OCI-LY7 (cell line): ENCODE measurements around the gene MOB3A. TPM values are rescaled to one million over a fixed set of nuclear protein-coding genes. Genes with fewer than 3 reads are reported as not detected.

Experiments used
- BruUV-seq: library from RNA; stranded (reverse); fragments of 400-500 nt; replicated peaks from 2 replicates; lab custom pipeline; 2021; lab: Mats Ljungman, UMichigan
- CTCF ChIA-PET: fragments of 300-600 bp; sonication (Branson Sonifier 250); formaldehyde crosslinking; loops from one replicate; lab custom pipeline; 2022; ENCODE audit warnings: antibody characterized with exemption; ENCODE audit not compliant: unreplicated experiment; lab: Charles Lee
- POLR2A ChIA-PET: fragments of 300-600 bp; sonication (Branson Sonifier 250); formaldehyde crosslinking; loops from one replicate; lab custom pipeline; 2022; ENCODE audit warnings: antibody characterized with exemption; lab: Charles Lee
- DNase-seq: peaks from one replicate; pipeline ENCODE4 v3.0.0-alpha.2; 2015; ENCODE audit warnings: low spot score
- H2AFZ ChIP-seq: fragments of 200-600 bp; sonication (generic), shearing (Covaris generic); 2 replicates; pipeline ENCODE4 v1.6.1; 2014; ENCODE audit warnings: mild to moderate bottlenecking, antibody characterized with exemption, low read length, moderate library complexity
- H3K27ac ChIP-seq: fragments of 200-600 bp; sonication (generic); 2 replicates; pipeline ENCODE4 v1.5.1; 2014; ENCODE audit warnings: mixed run types, low read depth, mild to moderate bottlenecking, moderate library complexity, low read length, inconsistent platforms; ENCODE audit not compliant: poor library complexity, severe bottlenecking
- H3K36me3 ChIP-seq: fragments of 200-600 bp; sonication (generic); 2 replicates; pipeline ENCODE4 v1.6.1; 2014; ENCODE audit warnings: mild to moderate bottlenecking, antibody characterized with exemption, low read length, moderate library complexity, mixed read lengths; ENCODE audit not compliant: insufficient read depth
- H3K4me1 ChIP-seq: fragments of 200-600 bp; sonication (generic); 2 replicates; pipeline ENCODE4 v1.5.1; 2014; ENCODE audit warnings: mild to moderate bottlenecking, low read length; ENCODE audit not compliant: insufficient read depth, poor library complexity, severe bottlenecking
- H3K4me2 ChIP-seq: fragments of 200-600 bp; sonication (generic); 2 replicates; pipeline ENCODE4 v1.6.1; 2014; ENCODE audit warnings: mild to moderate bottlenecking, low read length
- H3K4me3 ChIP-seq: fragments of 200-600 bp; sonication (generic); 2 replicates; pipeline ENCODE4 v1.5.1; 2014; ENCODE audit warnings: mild to moderate bottlenecking, low read depth, low read length; ENCODE audit not compliant: poor library complexity, severe bottlenecking
- H3K79me2 ChIP-seq: fragments of 200-600 bp; sonication (generic); 2 replicates; pipeline ENCODE4 v1.6.1; 2016; ENCODE audit warnings: low read depth, mild to moderate bottlenecking, low read length, moderate library complexity, mixed read lengths; ENCODE audit not compliant: insufficient read depth
- H3K9me2 ChIP-seq: fragments of 200-600 bp; sonication (generic); 2 replicates; pipeline ENCODE4 v1.6.1; 2016; ENCODE audit warnings: mild to moderate bottlenecking, low read length, mixed read lengths; ENCODE audit not compliant: insufficient read depth
- H3K9me3 ChIP-seq: fragments of 200-600 bp; sonication (generic); 2 replicates; pipeline ENCODE4 v1.6.1; 2014; ENCODE audit warnings: mild to moderate bottlenecking, mixed run types, low read length, mixed read lengths
- H4K20me1 ChIP-seq: fragments of 200-600 bp; sonication (generic); 2 replicates; pipeline ENCODE4 v1.6.1; 2014; ENCODE audit warnings: mild to moderate bottlenecking, antibody characterized with exemption, low read length, moderate library complexity, mixed read lengths; ENCODE audit not compliant: insufficient read depth
- EZH2phosphoT487 ChIP-seq: fragments of 200-600 bp; sonication (generic); IDR thresholded peaks from 2 replicates; pipeline ENCODE4 v1.6.1; 2018; ENCODE audit warnings: low read depth, borderline replicate concordance, mild to moderate bottlenecking, mixed run types, antibody characterized with exemption, low read length, moderate library complexity, mixed read lengths
- intact Hi-C: fragments of 100-400 bp; cut with micrococcal nuclease; formaldehyde crosslinking; loops from one replicate; pipeline ENCODE4 v1.10.0; 2022; ENCODE audit not compliant: unreplicated experiment
- total RNA-seq, 2 experiments: library from RNA; depleted of rRNA in 1 of 2; stranded (reverse); fragments of >200 nt in 1 of 2; shearing (Covaris generic) in 1 of 2; gene quantifications; 2 replicates each; pipeline ENCODE4 v1.2.3, GENCODE V29; 2014 to 2022
- TF ChIP-seq, protein P1 (sequence below): fragments of 200-600 bp; sonication (generic); conservative IDR thresholded peaks from 2 replicates; pipeline ENCODE4 v1.5.1; 2014; ENCODE audit warnings: mild to moderate bottlenecking, antibody characterized with exemption, low read length, moderate library complexity, mixed read lengths

The MOB3A gene
- total RNA-seq, 2 experiments from 2014 or later, result 54.6 to 111 TPM

DNA sequence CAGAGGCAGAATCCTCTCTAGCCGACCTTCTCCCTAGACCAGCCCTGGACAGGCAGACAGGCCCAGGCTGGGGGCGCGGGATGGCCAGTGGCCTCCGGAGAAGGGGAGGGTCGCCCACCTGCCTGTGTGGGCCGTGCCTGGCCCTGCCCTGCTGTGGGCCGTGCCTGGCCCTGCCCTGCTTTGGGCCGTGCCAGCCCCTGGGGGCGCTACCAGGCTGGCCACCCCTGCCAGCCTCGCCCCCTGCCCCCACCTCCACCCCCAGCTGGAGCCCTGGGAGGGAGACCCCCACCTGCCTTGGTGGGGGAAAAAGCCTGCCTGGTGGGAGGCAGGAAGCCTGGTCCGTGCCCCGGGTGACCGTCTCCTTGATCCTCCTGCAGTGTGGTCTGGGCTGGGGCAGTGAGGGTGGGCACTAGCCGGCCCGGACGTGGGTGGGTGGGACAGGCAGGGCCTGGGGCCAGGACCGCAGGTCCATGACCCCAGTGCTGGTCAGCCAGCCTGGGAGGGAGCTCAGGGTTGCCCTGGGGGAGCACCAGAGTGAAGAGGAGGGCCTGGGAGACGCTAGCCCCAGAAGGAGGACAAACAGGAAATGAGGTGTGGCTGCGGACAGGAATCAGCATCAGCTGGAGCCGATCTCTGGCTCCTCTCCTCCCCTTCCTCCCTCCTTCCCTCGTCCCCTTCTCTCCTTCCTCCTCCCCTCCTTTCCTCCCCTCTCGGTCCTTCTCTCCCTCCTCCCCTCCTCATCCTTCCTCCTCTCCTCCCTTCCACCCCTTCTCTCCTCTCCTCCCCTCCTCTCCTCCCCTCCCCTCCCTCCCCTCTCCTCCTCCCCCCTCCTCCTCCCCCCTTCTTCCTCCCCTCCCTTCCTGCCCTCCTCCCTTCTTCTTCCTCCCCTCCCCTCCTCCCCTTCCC lies 39.9 kb downstream of the MOB3A start:
- Histone ChIP-seq H3K9me3 (no peaks in the 10 kb centered on the region), H3K4me3 (peak overlapping the region; percentile 32), H3K4me1 (peaks cover 78% of the 10 kb centered on the region), H3K4me2 (peak overlapping the region; percentile 61), H3K79me2 (no peaks in the 10 kb centered on the region; the same call in 1 of the 2 replicates), H3K9me2 (no peaks in the 10 kb centered on the region), H3K36me3 (no peaks in the 10 kb centered on the region), H4K20me1 (no peaks in the 10 kb centered on the region), H3K27ac (peak overlapping the region; percentile 71), H2AFZ (peak overlapping the region; percentile 45; the same call in 1 of the 2 replicates)
- BruUV-seq, result no TSS peak
- ChIA-PET POLR2A (no interaction called here), CTCF (interaction anchor here (0.6 kb wide), 1 partner anchor 31 kb away, joined by 3 read pairs; no protein-coding TSS in a partner anchor)
- TF ChIP-seq, protein P1, sequence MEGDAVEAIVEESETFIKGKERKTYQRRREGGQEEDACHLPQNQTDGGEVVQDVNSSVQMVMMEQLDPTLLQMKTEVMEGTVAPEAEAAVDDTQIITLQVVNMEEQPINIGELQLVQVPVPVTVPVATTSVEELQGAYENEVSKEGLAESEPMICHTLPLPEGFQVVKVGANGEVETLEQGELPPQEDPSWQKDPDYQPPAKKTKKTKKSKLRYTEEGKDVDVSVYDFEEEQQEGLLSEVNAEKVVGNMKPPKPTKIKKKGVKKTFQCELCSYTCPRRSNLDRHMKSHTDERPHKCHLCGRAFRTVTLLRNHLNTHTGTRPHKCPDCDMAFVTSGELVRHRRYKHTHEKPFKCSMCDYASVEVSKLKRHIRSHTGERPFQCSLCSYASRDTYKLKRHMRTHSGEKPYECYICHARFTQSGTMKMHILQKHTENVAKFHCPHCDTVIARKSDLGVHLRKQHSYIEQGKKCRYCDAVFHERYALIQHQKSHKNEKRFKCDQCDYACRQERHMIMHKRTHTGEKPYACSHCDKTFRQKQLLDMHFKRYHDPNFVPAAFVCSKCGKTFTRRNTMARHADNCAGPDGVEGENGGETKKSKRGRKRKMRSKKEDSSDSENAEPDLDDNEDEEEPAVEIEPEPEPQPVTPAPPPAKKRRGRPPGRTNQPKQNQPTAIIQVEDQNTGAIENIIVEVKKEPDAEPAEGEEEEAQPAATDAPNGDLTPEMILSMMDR, result 0 out of 2 replicates have a peak, but pooled peaks have one; percentile 25
- TF ChIP-seq EZH2phosphoT487, result no peak
- peak; percentile 57 for DNase-seq
- intact Hi-C loops, result no loop called here

DNA sequence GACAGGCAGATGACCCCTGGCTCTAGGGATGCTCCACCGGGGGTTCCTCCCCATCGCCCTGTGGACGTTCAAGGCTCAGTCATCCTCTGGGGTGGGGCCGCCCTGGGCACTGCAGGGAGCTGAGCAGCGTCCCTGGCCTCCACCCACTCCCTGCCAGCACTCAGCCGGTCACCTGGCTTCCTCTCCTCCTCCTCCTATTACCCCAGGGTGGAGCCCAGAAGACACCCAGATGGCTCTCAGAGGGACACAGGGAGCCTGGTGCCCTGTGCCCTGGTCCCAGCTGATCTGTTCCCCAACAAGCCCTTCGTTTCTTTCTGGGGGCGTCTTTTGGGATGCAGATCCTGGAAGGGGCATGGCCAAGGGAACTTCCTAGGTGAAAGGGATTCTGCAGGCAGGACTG lies 41.4 kb downstream of the MOB3A start:
- ChIA-PET POLR2A (interaction anchor here (0.6 to 0.7 kb wide), 2 partner anchors 37 to 100 kb away, joined by 3 read pairs; no protein-coding TSS in a partner anchor), CTCF (no interaction called here)
- peak overlapping the region; percentile 58 for H3K27ac ChIP-seq
- H3K4me3 ChIP-seq, result no peak overlapping the region
- no peaks in the 10 kb centered on the region for H3K9me2 ChIP-seq
- H4K20me1 ChIP-seq, result 0 out of 2 replicates have a peak, but pooled peaks cover 2% of the 10 kb centered on the region
- peaks cover 11% of the 10 kb centered on the region for H3K79me2 ChIP-seq
- TF ChIP-seq, protein P1, result no peak
- TF ChIP-seq EZH2phosphoT487, result no peak
- peak overlapping the region; percentile 77 for H2AFZ ChIP-seq
- H3K9me3 ChIP-seq, result no peaks in the 10 kb centered on the region
- no TSS peak for BruUV-seq
- H3K36me3 ChIP-seq, result no peaks in the 10 kb centered on the region
- H3K4me1 ChIP-seq, result peaks cover 66% of the 10 kb centered on the region
- peak; percentile 25 for DNase-seq
- peak overlapping the region; percentile 66 for H3K4me2 ChIP-seq
- intact Hi-C loops, result no loop called here
